ENCODE data around the gene CDC42EP4.

GRCh38 chr17:73257516-73257915 is 54.3 kb downstream of the CDC42EP4 start:
- TF ChIP-seq CTCF (conservative IDR thresholded peaks at IDR 0.05; ENCODE audit: low read length) (no peak), EZH2phosphoT487 (IDR thresholded peaks at IDR 0.05; ENCODE audit: borderline replicate concordance, low read depth, low read length) (no peak)
